ENCODE measurements around the gene CCDC50.

DNA sequence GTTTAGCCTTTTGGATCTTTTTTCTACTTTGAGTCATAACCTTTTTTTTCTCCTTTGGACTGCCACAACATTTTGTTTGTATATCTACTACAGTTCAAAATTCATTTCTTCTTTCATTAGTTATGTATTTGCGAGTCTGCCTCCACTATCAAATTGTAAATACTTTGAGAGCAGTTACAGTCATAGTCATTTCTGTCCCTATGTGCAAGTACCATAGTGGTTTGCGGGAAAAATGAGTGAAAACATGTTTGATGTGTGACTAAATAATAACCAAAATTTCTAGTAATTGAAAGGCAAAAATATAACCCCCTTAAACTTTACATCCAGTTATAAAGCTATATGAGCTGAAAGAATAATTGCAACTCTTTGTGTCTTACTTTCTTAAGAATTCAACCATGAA is 45.8 kb upstream of the CCDC50 start:
- TF ChIP-seq, protein P1, sequence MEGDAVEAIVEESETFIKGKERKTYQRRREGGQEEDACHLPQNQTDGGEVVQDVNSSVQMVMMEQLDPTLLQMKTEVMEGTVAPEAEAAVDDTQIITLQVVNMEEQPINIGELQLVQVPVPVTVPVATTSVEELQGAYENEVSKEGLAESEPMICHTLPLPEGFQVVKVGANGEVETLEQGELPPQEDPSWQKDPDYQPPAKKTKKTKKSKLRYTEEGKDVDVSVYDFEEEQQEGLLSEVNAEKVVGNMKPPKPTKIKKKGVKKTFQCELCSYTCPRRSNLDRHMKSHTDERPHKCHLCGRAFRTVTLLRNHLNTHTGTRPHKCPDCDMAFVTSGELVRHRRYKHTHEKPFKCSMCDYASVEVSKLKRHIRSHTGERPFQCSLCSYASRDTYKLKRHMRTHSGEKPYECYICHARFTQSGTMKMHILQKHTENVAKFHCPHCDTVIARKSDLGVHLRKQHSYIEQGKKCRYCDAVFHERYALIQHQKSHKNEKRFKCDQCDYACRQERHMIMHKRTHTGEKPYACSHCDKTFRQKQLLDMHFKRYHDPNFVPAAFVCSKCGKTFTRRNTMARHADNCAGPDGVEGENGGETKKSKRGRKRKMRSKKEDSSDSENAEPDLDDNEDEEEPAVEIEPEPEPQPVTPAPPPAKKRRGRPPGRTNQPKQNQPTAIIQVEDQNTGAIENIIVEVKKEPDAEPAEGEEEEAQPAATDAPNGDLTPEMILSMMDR (conservative IDR thresholded peaks at IDR 0.05; ENCODE audit: low read length) = no peak
- TF ChIP-seq EZH2phosphoT487 (IDR thresholded peaks at IDR 0.05; ENCODE audit: borderline replicate concordance) = no peak

Data from Loucy (cell line).